Measurements from ENCODE around the gene PER1. TPM values are rescaled to one million over a fixed set of nuclear protein-coding genes. Genes with fewer than 3 reads are reported as not detected.

The PER1 gene
- total RNA-seq, 1 experiment from 2014 or later = 36.5 TPM

GRCh38 chr17:8125154-8125946 is 26.9 kb downstream of the PER1 start:
- Histone ChIP-seq H4K5ac (ENCODE audit: insufficient read length, low read depth, low read length) (no peak overlapping the region), H3K23me2 (ENCODE audit: insufficient read length, low read depth, low read length, poor library complexity, severe bottlenecking) (peaks cover 46% of the 10 kb centered on the region), H4K91ac (ENCODE audit: insufficient read length, low read depth, low read length) (no peak overlapping the region), H3K18ac (ENCODE audit: insufficient read length, low read depth, low read length) (no peak overlapping the region), H2BK120ac (ENCODE audit: low read depth, low read length, poor library complexity, severe bottlenecking) (no peak overlapping the region), H4K20me1 (ENCODE audit: control insufficient read depth, insufficient read depth, insufficient read length) (no peaks in the 10 kb centered on the region), H2BK12ac (ENCODE audit: insufficient read length, low read depth, low read length) (no peak overlapping the region), H3K27me3 (ENCODE audit: insufficient read depth, low read length) (peaks cover 34% of the 10 kb centered on the region), H3K9ac (ENCODE audit: extremely low read depth, insufficient read length, low read length) (no peak overlapping the region), H4K8ac (replicated peaks; ENCODE audit: insufficient read length, low read depth, low read length) (no peak overlapping the region), H3K4me1 (ENCODE audit: insufficient read depth, low read length) (no peaks in the 10 kb centered on the region; the same call in 1 of the 2 replicates), H3K56ac (ENCODE audit: insufficient read length, low read depth, low read length) (no peak overlapping the region), H3K9me3 (ENCODE audit: control insufficient read depth, low read depth, low read length) (no peaks in the 10 kb centered on the region), H3K79me1 (ENCODE audit: insufficient read depth, low read depth, low read length, poor library complexity, severe bottlenecking) (no peaks in the 10 kb centered on the region), H3K4ac (ENCODE audit: low read depth, low read length) (no peak overlapping the region), H3K23ac (ENCODE audit: insufficient read length, low read depth, low read length) (no peak overlapping the region), H2BK20ac (ENCODE audit: low read depth, low read length, poor library complexity, severe bottlenecking) (no peak overlapping the region), H3K14ac (ENCODE audit: insufficient read depth, low read length) (no peak overlapping the region), H2AK5ac (ENCODE audit: insufficient read length, low read length) (no peak overlapping the region), H3K27ac (ENCODE audit: insufficient read length, low read depth, low read length) (no peak overlapping the region), H3K4me2 (ENCODE audit: insufficient read depth, insufficient read length, low read length) (peak overlapping the region; percentile 66), H3T11ph (ENCODE audit: low read length) (no peak overlapping the region), H2AFZ (ENCODE audit: low read length) (no peak overlapping the region), H2BK15ac (ENCODE audit: low read depth, low read length) (no peak overlapping the region), H3K79me2 (ENCODE audit: insufficient read depth, low read length) (no peaks in the 10 kb centered on the region), H2BK5ac (ENCODE audit: insufficient read length, low read length) (no peak overlapping the region)
- H3K27me3 Mint-ChIP-seq (ENCODE audit: low read depth) = peaks cover 92% of the 10 kb centered on the region
- H3K9me3 Mint-ChIP-seq = peaks cover 4 to 8% of the 10 kb centered on the region in 2 experiments; a peak in 4 of 5 replicates
- no peak overlapping the region for H3K27ac Mint-ChIP-seq
- no CpG with 5 or more reads among the region's 40 CpGs for WGBS (ENCODE audit: extremely low coverage, insufficient read length, low lambda C conversion rate)
- TF ChIP-seq CTCF (conservative IDR thresholded peaks at IDR 0.05) = no peak
- no peaks in the 10 kb centered on the region; a peak in 2 of 7 replicates for H3K36me3 Mint-ChIP-seq (ENCODE audit: insufficient read depth in 1 of 3, low read depth in 3 of 3)
- peaks cover 42 to 43% of the 10 kb centered on the region in 2 experiments for H3K4me1 Mint-ChIP-seq
- peak; percentile 88 for DNase-seq
- peak overlapping the region; percentile 91 to 93 for H3K4me3 Mint-ChIP-seq
